ENCODE data around the gene C22orf15.

DNA sequence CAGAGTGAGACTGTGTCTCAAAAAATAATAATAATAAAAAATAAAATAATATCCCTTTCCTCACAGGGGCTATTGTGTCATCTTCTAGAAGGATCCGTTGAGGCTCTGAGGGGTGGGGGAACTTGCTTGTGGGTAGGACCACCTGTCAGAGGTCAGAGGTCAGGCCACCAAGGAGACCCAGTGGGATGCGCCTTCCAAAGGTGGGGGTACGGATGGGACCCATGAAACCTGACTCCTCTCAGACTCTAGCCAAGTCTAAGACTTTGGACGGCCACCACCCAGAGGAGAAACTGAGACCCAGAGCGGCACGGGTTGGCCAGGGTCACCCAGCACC lies 9.5 kb downstream of the C22orf15 start:
- TF ChIP-seq, protein P1, sequence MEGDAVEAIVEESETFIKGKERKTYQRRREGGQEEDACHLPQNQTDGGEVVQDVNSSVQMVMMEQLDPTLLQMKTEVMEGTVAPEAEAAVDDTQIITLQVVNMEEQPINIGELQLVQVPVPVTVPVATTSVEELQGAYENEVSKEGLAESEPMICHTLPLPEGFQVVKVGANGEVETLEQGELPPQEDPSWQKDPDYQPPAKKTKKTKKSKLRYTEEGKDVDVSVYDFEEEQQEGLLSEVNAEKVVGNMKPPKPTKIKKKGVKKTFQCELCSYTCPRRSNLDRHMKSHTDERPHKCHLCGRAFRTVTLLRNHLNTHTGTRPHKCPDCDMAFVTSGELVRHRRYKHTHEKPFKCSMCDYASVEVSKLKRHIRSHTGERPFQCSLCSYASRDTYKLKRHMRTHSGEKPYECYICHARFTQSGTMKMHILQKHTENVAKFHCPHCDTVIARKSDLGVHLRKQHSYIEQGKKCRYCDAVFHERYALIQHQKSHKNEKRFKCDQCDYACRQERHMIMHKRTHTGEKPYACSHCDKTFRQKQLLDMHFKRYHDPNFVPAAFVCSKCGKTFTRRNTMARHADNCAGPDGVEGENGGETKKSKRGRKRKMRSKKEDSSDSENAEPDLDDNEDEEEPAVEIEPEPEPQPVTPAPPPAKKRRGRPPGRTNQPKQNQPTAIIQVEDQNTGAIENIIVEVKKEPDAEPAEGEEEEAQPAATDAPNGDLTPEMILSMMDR (IDR thresholded peaks at IDR 0.05; ENCODE audit: low read depth, low read length, missing input control), result no peak
- no peak for TF ChIP-seq YY1 (IDR thresholded peaks at IDR 0.05)
- TF ChIP-seq RAD21 (IDR thresholded peaks at IDR 0.05), result no peak
- no peak for TF ChIP-seq JUND (IDR thresholded peaks at IDR 0.05)
- TF ChIP-seq, protein P2, sequence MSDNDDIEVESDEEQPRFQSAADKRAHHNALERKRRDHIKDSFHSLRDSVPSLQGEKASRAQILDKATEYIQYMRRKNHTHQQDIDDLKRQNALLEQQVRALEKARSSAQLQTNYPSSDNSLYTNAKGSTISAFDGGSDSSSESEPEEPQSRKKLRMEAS (IDR thresholded peaks at IDR 0.05), result no peak
- TF ChIP-seq EGR1 (IDR thresholded peaks at IDR 0.05; ENCODE audit: low read depth in 2 of 2), result no peak
- no peak for TF ChIP-seq TAF1 (conservative IDR thresholded peaks at IDR 0.05)
- no peak for TF ChIP-seq RXRA (IDR thresholded peaks at IDR 0.05)
- TF ChIP-seq FOXA1 (IDR thresholded peaks at IDR 0.05), result no peak
- TF ChIP-seq SP1 (IDR thresholded peaks at IDR 0.05), result no peak
- TF ChIP-seq, protein P3, sequence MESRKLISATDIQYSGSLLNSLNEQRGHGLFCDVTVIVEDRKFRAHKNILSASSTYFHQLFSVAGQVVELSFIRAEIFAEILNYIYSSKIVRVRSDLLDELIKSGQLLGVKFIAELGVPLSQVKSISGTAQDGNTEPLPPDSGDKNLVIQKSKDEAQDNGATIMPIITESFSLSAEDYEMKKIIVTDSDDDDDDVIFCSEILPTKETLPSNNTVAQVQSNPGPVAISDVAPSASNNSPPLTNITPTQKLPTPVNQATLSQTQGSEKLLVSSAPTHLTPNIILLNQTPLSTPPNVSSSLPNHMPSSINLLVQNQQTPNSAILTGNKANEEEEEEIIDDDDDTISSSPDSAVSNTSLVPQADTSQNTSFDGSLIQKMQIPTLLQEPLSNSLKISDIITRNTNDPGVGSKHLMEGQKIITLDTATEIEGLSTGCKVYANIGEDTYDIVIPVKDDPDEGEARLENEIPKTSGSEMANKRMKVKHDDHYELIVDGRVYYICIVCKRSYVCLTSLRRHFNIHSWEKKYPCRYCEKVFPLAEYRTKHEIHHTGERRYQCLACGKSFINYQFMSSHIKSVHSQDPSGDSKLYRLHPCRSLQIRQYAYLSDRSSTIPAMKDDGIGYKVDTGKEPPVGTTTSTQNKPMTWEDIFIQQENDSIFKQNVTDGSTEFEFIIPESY (IDR thresholded peaks at IDR 0.05), result no peak
- TF ChIP-seq, protein P4, sequence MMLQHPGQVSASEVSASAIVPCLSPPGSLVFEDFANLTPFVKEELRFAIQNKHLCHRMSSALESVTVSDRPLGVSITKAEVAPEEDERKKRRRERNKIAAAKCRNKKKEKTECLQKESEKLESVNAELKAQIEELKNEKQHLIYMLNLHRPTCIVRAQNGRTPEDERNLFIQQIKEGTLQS (IDR thresholded peaks at IDR 0.05), result no peak
